A549 (cell line): ENCODE results near the gene EXOC4. TPM values are rescaled to one million over a fixed set of nuclear protein-coding genes. Genes with fewer than 3 reads are reported as not detected.
A peak's percentile ranks its signal among the peaks of the same experiment; 100 is the strongest.

ENCODE experiments used
- ATAC-seq, 2 experiments: fragments of 200-7000 bp in 1 of 2; fragments of >200 bp in 1 of 2; cut with Nextera tagmentation in 1 of 2; cut with Tn5 transposase in 1 of 2; 3 replicates each; pipeline versions ENCODE4 v1.8.0 to v1.9.1; 2018 to 2020; ENCODE audit warnings: mild to moderate bottlenecking in 1 of 2, moderate library complexity in 1 of 2
- CTCF ChIA-PET: fragments of 300-600 bp; sonication (Branson Sonifier 250); formaldehyde crosslinking; extraction: SDS; loops from one replicate; lab custom pipeline; 2021; ENCODE audit warnings: antibody characterized with exemption, inconsistent platforms; lab: Yijun Ruan, JAX
- POLR2A ChIA-PET: fragments of 350-600 bp; formaldehyde crosslinking; extraction: SDS; loops from one replicate; lab custom pipeline; 2021; ENCODE audit warnings: antibody characterized with exemption, inconsistent platforms; lab: Yijun Ruan, JAX
- DNase-seq, 2 experiments: peaks; one replicate each; pipeline versions ENCODE4 v3.0.0 to v3.0.0-alpha.2; 2011 to 2016; ENCODE audit warnings: low read depth in 1 of 2, low spot score in 1 of 2
- FAIRE-seq: peaks from 2 replicates; lab custom pipeline; 2011; peaks lifted over from hg19 to GRCh38; lab: Jason Lieb, UNC
- H3K27ac ChIP-seq, 2 experiments: fragments of >200 bp; sonication (Bioruptor Twin); formaldehyde crosslinking; 3 replicates each; pipeline ENCODE4 v1.5.1; 2016 to 2017
- H3K4me1 ChIP-seq: fragments of >200 bp; sonication (Bioruptor Twin); formaldehyde crosslinking; 3 replicates; pipeline ENCODE4 v1.6.1; 2016
- H3K4me2 ChIP-seq: fragments of >200 bp; sonication (Bioruptor Twin); formaldehyde crosslinking; 3 replicates; pipeline ENCODE4 v1.6.1; 2016
- H3K4me3 ChIP-seq: fragments of >200 bp; sonication (Bioruptor Twin); formaldehyde crosslinking; 3 replicates; pipeline ENCODE4 v1.5.1; 2016
- H3K9me3 ChIP-seq: fragments of >200 bp; sonication (Bioruptor Twin); formaldehyde crosslinking; 3 replicates; pipeline ENCODE4 v1.6.1; 2016
- BHLHE40 ChIP-seq: IDR thresholded peaks from 2 replicates; pipeline ENCODE4 v1.6.1; 2012; ENCODE audit warnings: low read depth, low read length, inconsistent platforms
- CEBPB ChIP-seq, 2 experiments: fragments of >200 bp in 1 of 2; sonication (Bioruptor Twin) in 1 of 2; formaldehyde crosslinking in 1 of 2; IDR thresholded peaks; 2 replicates each; pipeline ENCODE4 v1.6.1; 2012 to 2016
- EHF ChIP-seq: fragments of 250-450 bp; sonication (Bioruptor Pico); IDR thresholded peaks from 2 replicates; pipeline ENCODE4 v1.5.0; 2020; ENCODE audit warnings: mild to moderate bottlenecking
- ESRRA ChIP-seq: fragments of 150-350 bp; IDR thresholded peaks from 2 replicates; pipeline ENCODE4 v1.6.1; 2014; ENCODE audit warnings: mild to moderate bottlenecking, low read length, borderline replicate concordance
- FOSB ChIP-seq: fragments of 250-450 bp; sonication (Bioruptor Pico); IDR thresholded peaks from 2 replicates; pipeline ENCODE4 v1.5.0; 2020; ENCODE audit warnings: mild to moderate bottlenecking, moderate library complexity
- GATA3 ChIP-seq: IDR thresholded peaks from 2 replicates; pipeline ENCODE4 v1.6.1; 2012; ENCODE audit warnings: borderline replicate concordance
- HDAC2 ChIP-seq: fragments of 200-600 bp; sonication (generic); IDR thresholded peaks from 2 replicates; pipeline ENCODE4 v1.6.1; 2016
- HES2 ChIP-seq: fragments of >200 bp; sonication (Bioruptor Twin); formaldehyde crosslinking; IDR thresholded peaks from 2 replicates; pipeline ENCODE4 v1.6.1; 2016
- HEYL ChIP-seq: fragments of 250-450 bp; sonication (Bioruptor Pico); IDR thresholded peaks from 2 replicates; pipeline ENCODE4 v1.8.0; 2021; ENCODE audit warnings: mild to moderate bottlenecking, moderate library complexity
- HOXB13 ChIP-seq: fragments of 250-450 bp; sonication (Bioruptor Pico); IDR thresholded peaks from 2 replicates; pipeline ENCODE4 v1.5.0; 2020; ENCODE audit warnings: low read depth, mild to moderate bottlenecking, moderate library complexity
- JUN ChIP-seq, 2 experiments: fragments of >200 bp; sonication (Bioruptor Twin); formaldehyde crosslinking; IDR thresholded peaks; 2 replicates in 1 of 2; 3 replicates in 1 of 2; pipeline ENCODE4 v1.6.1; 2016 to 2017
- MAFK ChIP-seq: fragments of 450-650 bp; IDR thresholded peaks from 2 replicates; pipeline ENCODE4 v1.6.1; 2014; ENCODE audit not compliant: partially characterized antibody
- RARB ChIP-seq: fragments of 250-450 bp; sonication (Bioruptor Pico); IDR thresholded peaks from 2 replicates; pipeline ENCODE4 v1.8.0; 2021; ENCODE audit warnings: mild to moderate bottlenecking, moderate library complexity
- RCOR1 ChIP-seq: fragments of 150-350 bp; IDR thresholded peaks from 2 replicates; pipeline ENCODE4 v1.6.1; 2014; ENCODE audit warnings: antibody characterized with exemption, low read length, low read depth
- TFCP2L1 ChIP-seq: fragments of 250-450 bp; sonication (Bioruptor Pico); IDR thresholded peaks from 2 replicates; pipeline ENCODE4 v1.5.0; 2021; ENCODE audit warnings: mild to moderate bottlenecking
- TP53 ChIP-seq: fragments of 250-450 bp; sonication (Bioruptor Pico); IDR thresholded peaks from 2 replicates; pipeline ENCODE4 v1.5.0; 2021; ENCODE audit warnings: mild to moderate bottlenecking, moderate library complexity
- ZFP36 ChIP-seq: fragments of 450-650 bp; IDR thresholded peaks from 2 replicates; pipeline ENCODE4 v1.6.1; 2014; ENCODE audit warnings: borderline replicate concordance; ENCODE audit not compliant: partially characterized antibody
- WGBS: methylation state at CpG from one replicate; pipeline ENCODE4 v1.1.6; 2017; ENCODE audit errors: missing lambda C conversion rate; 5-methylcytosine and 5-hydroxymethylcytosine counted together
- polyA plus RNA-seq, 4 experiments: library from polyadenylated mRNA; depleted of rRNA in 3 of 4; stranded (reverse); fragments of >200 nt; fragmentation: RNase III in 1 of 4; extraction: RNeasy Plus Mini Kit Qiagen cat#74134 plus additional on column Dnase treatment in 1 of 4; gene quantifications; 2 replicates in 3 of 4; 3 replicates in 1 of 4; pipeline ENCODE4 v1.2.3, GENCODE V29; 2011 to 2017
- TF ChIP-seq, protein P1 (sequence below): fragments of >200 bp; sonication (Bioruptor Twin); formaldehyde crosslinking; IDR thresholded peaks from 3 replicates; pipeline ENCODE4 v1.6.1; 2016
- TF ChIP-seq, protein P2 (sequence below): IDR thresholded peaks from 2 replicates; pipeline ENCODE4 v1.6.1; 2012; ENCODE audit warnings: low read depth, borderline replicate concordance

The EXOC4 gene
- polyA plus RNA-seq, 2 of the 4 experiments (the other 2 are of a cell fraction) = 33.4 to 73.1 TPM

DNA sequence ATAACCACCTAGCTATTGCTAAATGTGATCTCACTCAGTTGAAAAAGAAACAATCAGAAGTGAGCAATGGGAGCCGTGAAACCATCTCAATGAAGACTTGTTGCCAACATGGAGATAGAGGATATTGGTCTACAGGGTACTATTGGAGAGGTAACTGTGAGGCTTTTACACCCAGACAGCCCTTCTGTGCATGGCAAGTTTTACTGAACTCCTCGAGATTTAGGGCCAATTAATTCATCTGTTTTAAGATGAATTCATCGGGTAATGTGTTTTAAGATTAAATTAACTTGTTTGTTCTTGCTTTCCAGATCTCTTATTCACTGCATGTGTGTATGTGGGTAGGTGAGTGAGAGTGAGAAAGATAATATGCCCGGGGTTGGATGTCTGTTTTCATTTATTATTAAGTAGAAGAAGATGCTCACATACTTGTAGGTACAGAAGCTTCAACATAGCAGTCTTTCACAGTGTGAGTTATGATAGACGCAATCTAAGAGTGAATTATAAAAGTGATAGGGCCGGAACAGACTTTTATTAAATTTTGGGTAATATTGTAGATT lies 323.8 kb downstream of the EXOC4 start:
- Histone ChIP-seq H3K4me1 (peaks cover 14% of the 10 kb centered on the region), H3K4me3 (no peak overlapping the region), H3K27ac (no peak overlapping the region), H3K9me3 (no peaks in the 10 kb centered on the region), H3K4me2 (no peak overlapping the region)
- no peak for TF ChIP-seq HOXB13
- TF ChIP-seq MAFK = no peak
- TF ChIP-seq BHLHE40 = no peak
- TF ChIP-seq ZFP36 = no peak
- no peak for TF ChIP-seq RARB (CRISPR knock-in tag)
- TF ChIP-seq GATA3 = no peak
- no peak for TF ChIP-seq HDAC2
- no peak for TF ChIP-seq RCOR1
- TF ChIP-seq ESRRA = no peak
- TF ChIP-seq HES2 = no peak
- no peak for TF ChIP-seq TFCP2L1
- TF ChIP-seq JUN (IDR thresholded peaks at IDR 0.05) = no peak
- no peak for TF ChIP-seq EHF (CRISPR knock-in tag)
- TF ChIP-seq, protein P1, sequence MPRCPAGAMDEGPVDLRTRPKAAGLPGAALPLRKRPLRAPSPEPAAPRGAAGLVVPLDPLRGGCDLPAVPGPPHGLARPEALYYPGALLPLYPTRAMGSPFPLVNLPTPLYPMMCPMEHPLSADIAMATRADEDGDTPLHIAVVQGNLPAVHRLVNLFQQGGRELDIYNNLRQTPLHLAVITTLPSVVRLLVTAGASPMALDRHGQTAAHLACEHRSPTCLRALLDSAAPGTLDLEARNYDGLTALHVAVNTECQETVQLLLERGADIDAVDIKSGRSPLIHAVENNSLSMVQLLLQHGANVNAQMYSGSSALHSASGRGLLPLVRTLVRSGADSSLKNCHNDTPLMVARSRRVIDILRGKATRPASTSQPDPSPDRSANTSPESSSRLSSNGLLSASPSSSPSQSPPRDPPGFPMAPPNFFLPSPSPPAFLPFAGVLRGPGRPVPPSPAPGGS = no peak
- no peak for TF ChIP-seq FOSB (CRISPR knock-in tag)
- no peak for TF ChIP-seq HEYL (CRISPR knock-in tag)
- ChIA-PET POLR2A (no interaction called here), CTCF (no interaction called here)
- no peak for FAIRE-seq
- no peak for ATAC-seq
- no peak for DNase-seq
- WGBS = 81% methylated on average over 6 of the region's 6 CpGs

GRCh38 chr7:133582766-133583523 lies 330.1 kb downstream of the EXOC4 start:
- ChIA-PET CTCF (interaction anchor here (1.1 kb wide), 1 partner anchor 18 kb away, joined by 3 read pairs; no protein-coding TSS in a partner anchor), POLR2A (no interaction called here)
- H3K4me3 ChIP-seq = no peak overlapping the region
- WGBS = 62% methylated on average over 4 of the region's 4 CpGs
- FAIRE-seq (no peak), ATAC-seq (no peak), DNase-seq (no peak)
- H3K4me1 ChIP-seq = peaks cover 13% of the 10 kb centered on the region; the same call in 2 of the 3 replicates
- H3K4me2 ChIP-seq = peak overlapping the region; percentile 3; the same call in 2 of the 3 replicates
- no peaks in the 10 kb centered on the region for H3K9me3 ChIP-seq
- no peak for TF ChIP-seq TP53 (CRISPR knock-in tag)
- TF ChIP-seq CEBPB (IDR thresholded peaks at IDR 0.05) = 0 out of 4 replicates have a peak, but pooled peaks of 1 of the 2 experiments have one; percentile 39
- H3K27ac ChIP-seq = peak overlapping the region in 1 of 2 experiments; percentile 18; a peak in 1 of 6 replicates

DNA sequence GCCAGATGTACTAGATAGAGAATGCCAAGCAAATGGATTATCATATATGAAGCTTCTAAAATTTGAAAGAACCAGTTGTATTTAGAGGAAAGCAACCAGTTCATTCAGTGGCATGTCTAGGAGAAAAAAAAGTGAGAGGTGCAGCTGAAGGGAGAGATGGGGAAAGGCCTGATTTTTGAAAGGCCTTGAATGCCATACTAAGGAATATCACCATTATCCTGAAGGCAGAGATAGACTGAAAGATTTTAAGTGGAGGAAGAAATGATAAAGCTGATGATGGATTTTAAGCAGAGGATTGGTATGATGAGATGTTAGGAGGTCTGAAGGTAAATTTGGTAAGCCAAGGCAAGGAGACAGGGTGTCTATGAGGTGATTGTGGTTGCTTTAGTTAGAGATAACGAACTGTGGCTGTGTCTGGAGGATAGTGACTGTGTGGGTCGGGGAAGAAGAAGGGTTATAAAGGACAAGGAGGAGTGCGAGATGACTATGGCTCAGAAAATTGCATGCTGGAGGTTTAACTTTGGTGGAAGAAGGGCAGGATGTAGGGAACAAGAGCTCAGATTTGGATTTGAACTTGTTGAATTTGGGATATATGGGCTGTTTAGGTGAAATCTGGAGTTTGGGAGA lies 330.8 kb downstream of the EXOC4 start:
- ChIA-PET POLR2A (no interaction called here), CTCF (interaction anchor here (1.1 kb wide), 1 partner anchor 19 kb away, joined by 3 read pairs; no protein-coding TSS in a partner anchor)
- H3K4me3 ChIP-seq = no peak overlapping the region
- ATAC-seq (no peak), FAIRE-seq (no peak)
- H3K27ac ChIP-seq = peak overlapping the region in 1 of 2 experiments; percentile 18; a peak in 1 of 6 replicates
- H3K4me2 ChIP-seq = no peak overlapping the region
- 90% methylated on average over 3 of the region's 3 CpGs for WGBS
- H3K9me3 ChIP-seq = no peaks in the 10 kb centered on the region
- TF ChIP-seq, protein P2, sequence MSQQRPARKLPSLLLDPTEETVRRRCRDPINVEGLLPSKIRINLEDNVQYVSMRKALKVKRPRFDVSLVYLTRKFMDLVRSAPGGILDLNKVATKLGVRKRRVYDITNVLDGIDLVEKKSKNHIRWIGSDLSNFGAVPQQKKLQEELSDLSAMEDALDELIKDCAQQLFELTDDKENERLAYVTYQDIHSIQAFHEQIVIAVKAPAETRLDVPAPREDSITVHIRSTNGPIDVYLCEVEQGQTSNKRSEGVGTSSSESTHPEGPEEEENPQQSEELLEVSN = no peak
- TF ChIP-seq, all 56 proteins: peak for 0
- no peak for DNase-seq
- H3K4me1 ChIP-seq = peaks cover 13% of the 10 kb centered on the region; the same call in 2 of the 3 replicates
